GM12878 (cell line): ENCODE data around the gene DDX24.

ENCODE experiments used
- ATF2 ChIP-seq: IDR thresholded peaks from 2 replicates; pipeline ENCODE4 v1.6.1; 2012; ENCODE audit warnings: low read length, inconsistent platforms
- CEBPZ ChIP-seq: fragments of 150-350 bp; IDR thresholded peaks from 2 replicates; pipeline ENCODE4 v1.6.1; 2016; ENCODE audit warnings: low read depth, low read length
- CTCF ChIP-seq, 3 experiments: IDR thresholded peaks in 2 of 3; conservative IDR thresholded peaks in 1 of 3; 2 replicates each; pipeline ENCODE4 v1.5.1; 2011; ENCODE audit warnings: low read depth in 3 of 3, low read length in 3 of 3, mild to moderate bottlenecking in 3 of 3, control low read depth in 2 of 3, moderate library complexity in 2 of 3, inconsistent platforms in 1 of 3, mixed read lengths in 1 of 3; ENCODE audit not compliant: control insufficient read depth in 2 of 3, insufficient read depth in 1 of 3; ENCODE audit errors: extremely low read depth in 1 of 3
- DPF2 ChIP-seq: fragments of 450-650 bp; IDR thresholded peaks from 2 replicates; pipeline ENCODE4 v1.6.1; 2017; ENCODE audit warnings: mild to moderate bottlenecking
- EED ChIP-seq: sonication (generic); IDR thresholded peaks from 2 replicates; pipeline ENCODE4 v1.6.1; 2016; ENCODE audit warnings: antibody characterized with exemption, low read depth
- EP300 ChIP-seq, 2 experiments: fragments of 150-350 bp in 1 of 2; IDR thresholded peaks; 2 replicates each; pipeline ENCODE4 v1.6.1; 2011 to 2012; ENCODE audit warnings: low read depth in 2 of 2, low read length in 2 of 2, borderline replicate concordance in 1 of 2, improper control_type of control experiment in 1 of 2, inconsistent platforms in 1 of 2; ENCODE audit not compliant: control insufficient read depth in 1 of 2
- HDGF ChIP-seq: fragments of 450-650 bp; IDR thresholded peaks from 2 replicates; pipeline ENCODE4 v1.6.1; 2016; ENCODE audit warnings: antibody characterized with exemption
- RAD21 ChIP-seq: IDR thresholded peaks from 2 replicates; pipeline ENCODE4 v1.6.1; 2011; ENCODE audit warnings: mild to moderate bottlenecking, low read depth, low read length, moderate library complexity; ENCODE audit not compliant: insufficient read depth

GRCh38 chr14:94026889-94027469 is 54.0 kb downstream of the DDX24 start:
- TF ChIP-seq EED (no peak), HDGF (no peak), RAD21 (no peak), CEBPZ (no peak), ATF2 (no peak), DPF2 (no peak), CTCF (IDR thresholded peaks at IDR 0.05 in 2 of 3, conservative IDR thresholded peaks at IDR 0.05 in 1 of 3; ENCODE audit: control insufficient read depth in 2 of 3, extremely low read depth in 1 of 3, insufficient read depth in 1 of 3, low read depth in 3 of 3, low read length in 3 of 3) (no peak), EP300 (IDR thresholded peaks at IDR 0.05; ENCODE audit: borderline replicate concordance in 1 of 2, control insufficient read depth in 1 of 2, low read depth in 2 of 2, low read length in 2 of 2) (no peak)
